Smooth muscle cell (in vitro differentiated cells): ENCODE measurements around the gene TP53I11. TPM values are rescaled to one million over a fixed set of nuclear protein-coding genes. Genes with fewer than 3 reads are reported as not detected.

ENCODE experiments used
- DNase-seq: peaks from one replicate; lab custom pipeline; 2025; ENCODE audit not compliant: unreplicated experiment; lab: John Stamatoyannopoulos, UW
- H2AFZ ChIP-seq: fragments of 200-600 bp; sonication (generic); 2 replicates; pipeline ENCODE4 v1.6.0; 2016; ENCODE audit warnings: antibody characterized with exemption, low read depth, mild to moderate bottlenecking
- H3F3A ChIP-seq: fragments of 200-600 bp; sonication (generic); 2 replicates; pipeline ENCODE4 v1.6.0; 2017; ENCODE audit warnings: antibody characterized with exemption, low read depth
- H3K27ac ChIP-seq: fragments of 200-600 bp; sonication (generic); 2 replicates; pipeline ENCODE4 v1.5.1; 2016; ENCODE audit warnings: low read depth, mild to moderate bottlenecking
- H3K27me3 ChIP-seq: fragments of 200-600 bp; sonication (generic); 2 replicates; pipeline ENCODE4 v1.6.1; 2016; ENCODE audit warnings: low read depth, mild to moderate bottlenecking
- H3K36me3 ChIP-seq: fragments of 200-600 bp; sonication (generic); 2 replicates; pipeline ENCODE4 v1.5.1; 2016; ENCODE audit warnings: low read depth
- H3K4me1 ChIP-seq: fragments of 200-600 bp; sonication (generic); 2 replicates; pipeline ENCODE4 v1.5.1; 2016; ENCODE audit warnings: low read depth
- H3K4me2 ChIP-seq: fragments of 200-600 bp; sonication (generic); 2 replicates; pipeline ENCODE4 v1.6.0; 2016; ENCODE audit warnings: mild to moderate bottlenecking
- H3K4me3 ChIP-seq: fragments of 200-600 bp; sonication (generic); 2 replicates; pipeline ENCODE4 v1.5.1; 2016; ENCODE audit warnings: mild to moderate bottlenecking
- H3K79me2 ChIP-seq: fragments of 200-600 bp; sonication (generic); 2 replicates; pipeline ENCODE4 v1.6.0; 2016; ENCODE audit warnings: low read depth, mild to moderate bottlenecking
- H3K9ac ChIP-seq: fragments of 200-600 bp; sonication (generic); 2 replicates; pipeline ENCODE4 v1.6.0; 2016; ENCODE audit warnings: low read depth
- H3K9me3 ChIP-seq: fragments of 200-600 bp; sonication (generic); replicated peaks from 2 replicates; pipeline ENCODE4 v1.5.1; 2016; ENCODE audit warnings: low read depth
- H4K20me1 ChIP-seq: fragments of 200-600 bp; sonication (generic); 2 replicates; pipeline ENCODE4 v1.6.0; 2016; ENCODE audit warnings: low read depth
- WGBS: methylation state at CpG from one replicate; pipeline ENCODE4 v1.1.7; 2016; ENCODE audit warnings: low lambda C conversion rate; 5-methylcytosine and 5-hydroxymethylcytosine counted together
- polyA plus RNA-seq: library from polyadenylated mRNA; unstranded; fragments of >200 nt; fragmentation: Nextera tagmentation; extraction: Ambion mirVana; gene quantifications from 2 replicates; pipeline ENCODE4 v1.2.1, GENCODE V29; 2016
- total RNA-seq: library from RNA; depleted of rRNA; stranded (reverse); fragments of >200 nt; gene quantifications from 2 replicates; pipeline ENCODE4 v1.2.3, GENCODE V29; 2014
- TF ChIP-seq, protein P1 (sequence below): fragments of 200-600 bp; sonication (generic); IDR thresholded peaks from 2 replicates; pipeline ENCODE4 v1.5.1; 2017; ENCODE audit warnings: borderline replicate concordance, mild to moderate bottlenecking, antibody characterized with exemption; ENCODE audit not compliant: insufficient read depth, poor library complexity, severe bottlenecking

The TP53I11 gene
- total and polyA plus RNA-seq, 2 experiments from 2014 or later, result 14.2 to 61.2 TPM

- H3K4me1 ChIP-seq, result peaks cover 31% of the 10 kb centered on the region
- DNase-seq, result no peak
- no peak overlapping the region for H3K4me3 ChIP-seq
- no peaks in the 10 kb centered on the region for H3F3A ChIP-seq
- H2AFZ ChIP-seq, result no peak overlapping the region
- TF ChIP-seq, protein P1, sequence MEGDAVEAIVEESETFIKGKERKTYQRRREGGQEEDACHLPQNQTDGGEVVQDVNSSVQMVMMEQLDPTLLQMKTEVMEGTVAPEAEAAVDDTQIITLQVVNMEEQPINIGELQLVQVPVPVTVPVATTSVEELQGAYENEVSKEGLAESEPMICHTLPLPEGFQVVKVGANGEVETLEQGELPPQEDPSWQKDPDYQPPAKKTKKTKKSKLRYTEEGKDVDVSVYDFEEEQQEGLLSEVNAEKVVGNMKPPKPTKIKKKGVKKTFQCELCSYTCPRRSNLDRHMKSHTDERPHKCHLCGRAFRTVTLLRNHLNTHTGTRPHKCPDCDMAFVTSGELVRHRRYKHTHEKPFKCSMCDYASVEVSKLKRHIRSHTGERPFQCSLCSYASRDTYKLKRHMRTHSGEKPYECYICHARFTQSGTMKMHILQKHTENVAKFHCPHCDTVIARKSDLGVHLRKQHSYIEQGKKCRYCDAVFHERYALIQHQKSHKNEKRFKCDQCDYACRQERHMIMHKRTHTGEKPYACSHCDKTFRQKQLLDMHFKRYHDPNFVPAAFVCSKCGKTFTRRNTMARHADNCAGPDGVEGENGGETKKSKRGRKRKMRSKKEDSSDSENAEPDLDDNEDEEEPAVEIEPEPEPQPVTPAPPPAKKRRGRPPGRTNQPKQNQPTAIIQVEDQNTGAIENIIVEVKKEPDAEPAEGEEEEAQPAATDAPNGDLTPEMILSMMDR, result no peak
- no peaks in the 10 kb centered on the region for H4K20me1 ChIP-seq
- no peak overlapping the region for H3K9ac ChIP-seq
- H3K4me2 ChIP-seq, result no peak overlapping the region
- H3K27me3 ChIP-seq, result no peaks in the 10 kb centered on the region
- H3K27ac ChIP-seq, result no peak overlapping the region
- H3K79me2 ChIP-seq, result no peaks in the 10 kb centered on the region
- WGBS, result 89% methylated on average over 6 of the region's 6 CpGs
- no peaks in the 10 kb centered on the region for H3K36me3 ChIP-seq
- H3K9me3 ChIP-seq, result no peaks in the 10 kb centered on the region
Measured at GRCh38 chr11:44966694-44967093, 16.0 kb upstream of the TP53I11 start.

DNA sequence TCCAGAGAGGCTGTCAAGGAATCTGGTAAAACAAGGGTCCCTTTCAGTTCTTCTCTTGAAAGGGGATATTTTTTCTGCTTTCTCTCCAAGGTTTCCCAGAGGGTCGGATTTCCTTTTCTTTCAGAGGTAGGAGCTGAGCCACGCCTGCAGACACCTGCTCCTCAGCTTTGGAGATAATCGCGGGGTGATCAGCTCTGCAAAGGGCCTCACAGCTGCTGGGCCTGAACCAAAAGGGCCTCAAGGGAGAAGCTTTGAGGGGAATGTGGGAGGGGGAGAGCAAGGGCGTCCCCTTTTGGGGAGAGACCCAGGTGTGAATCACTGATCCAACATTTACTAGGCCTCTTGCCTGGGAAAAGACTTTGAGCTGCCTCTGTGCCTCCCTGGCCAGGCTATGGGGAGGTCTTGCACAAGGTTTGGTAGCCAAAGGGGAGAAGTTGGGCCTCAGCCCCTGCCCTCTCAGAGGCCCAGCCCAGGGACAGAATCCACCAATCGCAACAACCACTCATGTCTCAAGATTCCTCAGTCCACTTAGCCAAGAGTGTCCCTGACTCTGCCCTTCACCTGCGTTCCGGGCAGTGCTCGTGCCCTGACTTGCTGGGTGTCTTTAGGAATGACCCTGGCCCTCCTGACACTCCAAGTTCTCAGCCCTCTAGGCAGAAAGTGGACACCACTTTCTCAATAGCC lies 14.0 kb upstream of the TP53I11 start:
- Histone ChIP-seq H4K20me1 (no peaks in the 10 kb centered on the region), H3K4me3 (no peak overlapping the region), H3K9ac (no peak overlapping the region), H3K4me2 (no peak overlapping the region), H3K27me3 (no peaks in the 10 kb centered on the region), H3K27ac (no peak overlapping the region), H2AFZ (no peak overlapping the region), H3K4me1 (peaks cover 37% of the 10 kb centered on the region), H3K79me2 (no peaks in the 10 kb centered on the region), H3F3A (no peaks in the 10 kb centered on the region), H3K9me3 (no peaks in the 10 kb centered on the region), H3K36me3 (no peaks in the 10 kb centered on the region)
- WGBS, result 81% methylated on average over 9 of the region's 9 CpGs
- no peak for DNase-seq
- TF ChIP-seq, protein P1, result no peak

DNA sequence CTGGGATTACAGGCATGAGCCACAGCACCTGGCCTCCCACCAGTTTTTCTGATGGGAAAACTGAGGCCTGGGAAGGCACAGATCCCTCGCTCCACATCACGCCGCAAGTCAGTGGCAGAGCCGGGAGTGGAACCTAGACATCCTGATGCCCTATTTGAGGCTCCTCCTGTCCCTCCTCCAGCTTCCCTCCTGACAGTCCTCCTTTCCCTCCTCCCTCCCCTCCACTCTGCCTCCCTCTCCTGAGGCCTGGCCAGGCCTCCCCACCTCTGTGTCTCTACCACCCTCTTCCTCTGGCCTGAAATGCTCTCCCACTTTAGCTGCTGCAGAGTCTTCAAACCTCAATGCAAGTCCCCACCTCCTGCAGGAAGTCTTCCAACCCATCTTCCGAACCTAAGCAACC lies 13.3 kb upstream of the TP53I11 start:
- TF ChIP-seq, protein P1, result no peak
- no peak overlapping the region for H3K27ac ChIP-seq
- H2AFZ ChIP-seq, result no peak overlapping the region
- H4K20me1 ChIP-seq, result no peaks in the 10 kb centered on the region
- no peaks in the 10 kb centered on the region for H3K27me3 ChIP-seq
- H3F3A ChIP-seq, result no peaks in the 10 kb centered on the region
- H3K36me3 ChIP-seq, result no peaks in the 10 kb centered on the region
- no peaks in the 10 kb centered on the region for H3K79me2 ChIP-seq
- no peaks in the 10 kb centered on the region for H3K9me3 ChIP-seq
- peaks cover 37% of the 10 kb centered on the region for H3K4me1 ChIP-seq
- no peak overlapping the region for H3K4me3 ChIP-seq
- H3K9ac ChIP-seq, result no peak overlapping the region
- no peak for DNase-seq
- no peak overlapping the region for H3K4me2 ChIP-seq
- WGBS, result 89% methylated on average over 5 of the region's 5 CpGs

DNA sequence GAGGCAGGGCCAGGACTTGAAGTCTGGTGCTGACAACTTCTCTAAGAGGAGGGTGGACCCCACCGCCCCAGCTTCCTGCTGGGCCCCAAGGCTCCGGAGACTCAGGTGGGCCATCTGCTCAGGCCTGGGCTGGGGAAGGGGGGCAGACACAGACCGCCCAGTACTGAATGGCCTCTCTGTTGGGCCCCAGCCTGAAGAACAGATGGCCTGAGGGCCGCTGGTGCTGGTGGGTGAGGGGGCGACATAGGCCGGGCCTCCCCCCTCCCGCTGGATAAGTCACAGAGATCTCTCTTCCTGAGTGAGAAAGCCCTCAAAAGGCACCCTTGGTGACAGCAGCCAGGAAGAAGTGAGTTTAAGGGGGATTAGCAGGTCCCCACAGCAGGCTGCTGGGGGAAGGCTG lies 12.5 kb upstream of the TP53I11 start:
- Histone ChIP-seq H2AFZ (no peak overlapping the region), H3K4me3 (no peak overlapping the region), H3K27ac (no peak overlapping the region), H3K9ac (no peak overlapping the region), H3K4me1 (peaks cover 37% of the 10 kb centered on the region), H3K36me3 (no peaks in the 10 kb centered on the region), H3K4me2 (no peak overlapping the region), H3K27me3 (no peaks in the 10 kb centered on the region), H3F3A (no peaks in the 10 kb centered on the region), H4K20me1 (no peaks in the 10 kb centered on the region), H3K79me2 (no peaks in the 10 kb centered on the region), H3K9me3 (no peaks in the 10 kb centered on the region)
- WGBS, result 76% methylated on average over 7 of the region's 7 CpGs
- DNase-seq, result no peak
- TF ChIP-seq, protein P1, result no peak
